NCI-H2227 treated with DMSO at 0.1 percent for 48 hours (cell line): ENCODE data around the gene IGFBP5.

ENCODE experiments used
- DNase-seq: peaks from one replicate; lab custom pipeline; 2025; lab: John Stamatoyannopoulos, UW

IGFBP5 gene

DNA sequence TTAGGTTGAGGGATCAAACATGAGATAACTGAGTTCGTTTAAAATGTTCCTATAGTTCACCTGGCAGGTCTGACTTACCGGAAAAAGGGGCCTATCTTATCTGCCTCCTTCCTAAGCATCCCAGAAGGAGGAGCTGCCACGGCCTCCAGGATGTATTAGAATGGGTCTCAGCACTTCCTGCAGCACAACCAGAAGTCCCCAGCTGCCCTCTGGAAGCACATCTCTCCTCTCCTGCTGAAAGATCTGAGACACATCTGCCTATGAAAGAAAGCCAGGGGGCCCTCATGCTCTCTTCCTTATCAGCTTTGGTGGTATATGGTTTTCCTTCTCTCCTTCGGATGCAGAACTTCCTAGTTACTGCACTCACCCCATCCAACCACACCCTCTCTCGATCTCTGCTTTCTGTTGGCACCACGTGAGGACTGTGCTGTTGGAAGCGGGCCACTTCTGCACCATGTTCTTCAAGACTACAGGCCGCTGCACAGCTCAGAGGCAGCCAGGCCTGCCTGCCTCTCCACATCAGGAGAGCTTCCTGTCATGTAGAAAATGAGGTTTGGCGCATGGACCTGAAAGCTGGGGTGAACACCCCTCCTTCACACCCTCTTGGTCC lies 6.5 kb downstream of the IGFBP5 start:
- DNase-seq, result no peak

- no peak for DNase-seq
These were observed 7.7 kb downstream of the IGFBP5 start for GRCh38 chr2:216687646-216688045.

DNA sequence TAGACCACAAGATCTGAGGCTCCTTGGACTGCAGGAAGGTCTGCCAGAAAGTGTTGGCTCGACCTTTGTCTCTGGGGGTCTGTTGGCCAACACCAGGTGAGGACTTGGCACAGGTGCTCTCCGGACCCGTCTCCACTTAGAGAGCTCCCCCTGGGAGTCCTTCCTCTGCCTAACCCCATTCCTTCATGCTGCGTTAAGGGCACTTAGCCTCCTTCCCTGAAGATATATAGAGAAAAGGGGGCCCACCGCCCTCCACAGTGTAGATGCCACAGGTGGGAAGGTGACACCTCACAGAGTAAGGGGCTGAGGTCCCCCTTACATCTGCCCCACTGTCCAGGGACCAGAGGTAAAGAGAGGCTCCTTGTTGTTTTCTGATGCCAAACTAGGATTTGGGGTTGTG lies 8.2 kb downstream of the IGFBP5 start:
- DNase-seq, result no peak

- DNase-seq, result no peak
These were observed 9.9 kb downstream of the IGFBP5 start for GRCh38 chr2:216685327-216685875.

- DNase-seq, result no peak
These were observed 11.5 kb downstream of the IGFBP5 start for GRCh38 chr2:216683846-216684245.

- DNase-seq, result no peak
These were observed 13.7 kb downstream of the IGFBP5 start for GRCh38 chr2:216681683-216682082.

- DNase-seq, result no peak
These were observed 14.3 kb downstream of the IGFBP5 start for GRCh38 chr2:216680951-216681629.

DNA sequence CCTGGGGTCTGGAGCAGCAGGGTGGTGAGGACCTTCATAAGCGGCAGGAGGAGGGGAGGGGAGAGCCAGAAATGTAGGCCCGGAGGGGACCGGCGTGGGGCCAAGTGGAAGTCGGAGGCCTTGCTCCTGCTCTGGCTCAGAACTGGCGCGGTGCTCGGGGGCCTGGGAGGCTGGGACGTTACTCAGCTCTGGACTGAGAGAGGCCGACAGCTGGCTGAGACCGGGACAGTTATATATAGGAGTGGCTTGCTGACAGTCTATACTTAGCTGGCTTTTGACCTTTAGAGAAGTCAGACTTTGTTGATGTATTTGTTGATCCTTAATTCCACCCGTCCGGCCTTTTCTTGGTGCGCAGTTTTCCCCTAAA lies 15.7 kb downstream of the IGFBP5 start:
- DNase-seq, result no peak

DNA sequence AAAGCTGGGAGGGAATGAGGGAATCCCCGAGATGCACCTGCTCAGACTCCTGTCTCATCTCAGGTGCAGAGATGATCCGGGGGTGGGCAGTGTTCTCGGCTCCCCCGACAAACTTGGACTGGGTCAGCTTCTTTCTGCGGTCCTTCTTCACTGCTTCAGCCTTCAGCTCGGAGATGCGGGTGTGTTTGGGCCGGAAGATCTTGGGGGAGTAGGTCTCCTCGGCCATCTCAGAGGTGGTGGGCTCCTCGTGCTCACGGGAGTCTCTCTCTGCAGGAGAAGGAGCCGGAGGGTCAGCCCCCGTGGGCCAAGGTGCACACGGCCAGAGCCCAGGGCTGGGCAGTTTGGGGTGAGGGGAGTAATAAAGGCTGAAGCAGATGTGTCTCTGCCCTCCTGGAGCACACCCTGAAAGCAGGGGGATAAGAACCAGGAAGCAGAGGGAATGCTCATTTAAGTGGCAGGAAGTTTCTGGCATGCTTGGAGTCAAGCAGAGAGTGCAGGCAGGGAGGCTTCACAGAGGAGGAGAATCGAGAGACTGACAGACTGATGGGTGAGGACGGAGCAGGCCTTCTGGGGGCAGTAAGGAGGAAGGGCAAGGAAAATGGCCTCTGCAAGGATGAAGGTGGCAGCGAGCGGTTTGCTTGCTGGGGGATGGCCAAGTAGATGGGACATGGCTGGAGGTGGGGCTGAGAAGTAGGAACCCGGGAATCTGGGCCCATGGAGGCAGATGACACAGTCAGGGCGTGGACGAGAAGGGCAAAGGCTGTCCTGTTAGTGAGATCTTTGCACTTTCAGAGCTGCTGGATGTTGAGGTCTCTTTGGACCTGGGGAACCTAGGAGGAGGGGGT lies 16.3 kb downstream of the IGFBP5 start:
- DNase-seq, result no peak

DNA sequence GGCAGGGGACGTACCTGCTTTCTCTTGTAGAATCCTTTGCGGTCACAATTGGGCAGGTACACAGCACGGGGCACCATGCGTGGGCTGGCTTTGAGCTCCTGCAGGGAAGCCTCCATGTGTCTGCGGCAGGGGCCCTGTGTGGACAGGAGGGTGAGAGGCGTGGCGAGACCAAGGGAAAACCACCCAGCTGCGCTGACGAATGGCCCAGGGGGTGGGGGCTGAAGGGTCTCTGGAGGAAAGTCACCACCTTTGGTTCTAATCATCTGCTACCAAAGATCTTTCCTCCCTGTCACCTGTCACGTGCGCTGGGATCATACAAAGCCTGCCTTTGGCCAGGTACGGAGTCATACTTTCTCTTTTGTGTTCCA lies 17.3 kb downstream of the IGFBP5 start:
- DNase-seq, result no peak

DNA sequence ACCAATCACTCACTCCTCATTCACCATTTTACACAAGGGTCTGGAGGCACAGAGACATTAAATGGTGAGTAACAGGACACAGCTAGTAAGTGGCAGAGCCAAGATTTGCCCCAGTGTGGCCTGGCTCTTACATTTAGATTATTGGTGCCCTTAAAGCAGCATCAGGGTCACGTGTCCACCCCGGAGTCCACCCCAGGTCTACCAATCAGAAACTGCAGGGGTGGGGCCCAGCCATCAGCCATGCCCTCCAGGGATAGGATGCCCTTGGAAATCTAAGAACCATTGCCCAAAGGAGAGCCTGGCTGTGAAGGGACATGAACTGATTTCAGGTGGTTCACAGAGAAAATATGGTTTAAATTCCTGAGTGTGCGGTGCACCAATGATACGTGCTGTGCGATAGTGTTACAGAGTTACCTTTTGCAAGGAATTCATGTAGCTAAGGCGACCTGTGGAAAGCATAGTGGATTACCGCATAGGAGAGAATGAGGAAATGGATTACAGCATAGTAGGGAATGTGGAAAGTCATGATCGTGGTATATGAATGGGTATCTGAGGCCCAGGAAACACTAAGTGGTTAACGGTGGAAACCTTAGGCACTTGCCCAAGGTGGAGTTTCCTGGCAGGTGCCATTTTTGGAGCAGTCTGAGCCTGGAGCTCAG lies 17.8 kb downstream of the IGFBP5 start:
- DNase-seq, result no peak

- no peak for DNase-seq
These were observed 18.7 kb downstream of the IGFBP5 start for GRCh38 chr2:216676630-216677029.

GRCh38 chr2:216674376-216674775 lies 21.0 kb downstream of the IGFBP5 start:
- DNase-seq, result no peak

DNA sequence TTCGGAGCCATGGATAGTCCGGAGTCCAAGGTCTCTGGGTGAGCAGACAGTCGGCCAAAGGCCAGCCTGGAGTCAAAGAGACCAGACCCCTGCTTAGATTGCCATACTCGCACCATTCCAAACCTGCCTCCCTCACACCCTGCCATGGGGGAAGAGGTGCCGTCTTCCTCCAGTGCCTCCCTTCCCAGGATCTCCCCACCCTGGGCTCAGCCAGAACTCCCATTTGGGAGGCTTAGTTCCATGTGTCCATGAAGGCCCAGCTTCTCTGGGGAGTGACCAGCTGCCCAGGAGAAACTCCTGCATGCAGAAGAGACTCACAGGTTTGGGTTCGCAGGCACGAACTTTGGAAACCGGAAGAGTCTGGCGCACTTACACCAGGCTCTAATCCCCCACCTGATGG lies 21.7 kb downstream of the IGFBP5 start:
- no peak for DNase-seq

- no peak for DNase-seq
These were observed 22.3 kb downstream of the IGFBP5 start for GRCh38 chr2:216673021-216673420.

DNA sequence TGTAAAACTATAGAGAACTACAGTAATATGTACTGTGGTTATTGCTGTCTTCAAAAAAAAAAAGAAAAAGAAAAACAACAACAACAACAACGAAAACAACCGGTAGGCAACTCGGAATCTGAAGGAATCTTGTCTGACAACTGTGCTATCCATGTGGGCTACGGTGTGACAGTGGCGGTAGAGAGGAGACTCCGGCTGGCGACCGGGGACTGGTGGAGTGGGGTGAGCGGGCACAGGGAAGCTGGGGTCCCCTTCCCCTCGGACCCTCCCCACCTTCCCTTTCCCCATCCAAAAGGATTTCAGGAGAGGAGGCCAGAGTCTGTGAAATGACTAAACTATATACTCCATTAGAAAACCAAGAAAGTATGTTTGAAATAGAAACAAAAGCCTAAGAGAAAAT lies 22.9 kb downstream of the IGFBP5 start:
- DNase-seq, result no peak

GRCh38 chr2:216671791-216672343 lies 23.5 kb downstream of the IGFBP5 start:
- no peak for DNase-seq

GRCh38 chr2:216671081-216671411 lies 24.3 kb downstream of the IGFBP5 start:
- DNase-seq, result no peak

- DNase-seq, result no peak
These were observed 24.9 kb downstream of the IGFBP5 start for GRCh38 chr2:216670266-216671080.

DNA sequence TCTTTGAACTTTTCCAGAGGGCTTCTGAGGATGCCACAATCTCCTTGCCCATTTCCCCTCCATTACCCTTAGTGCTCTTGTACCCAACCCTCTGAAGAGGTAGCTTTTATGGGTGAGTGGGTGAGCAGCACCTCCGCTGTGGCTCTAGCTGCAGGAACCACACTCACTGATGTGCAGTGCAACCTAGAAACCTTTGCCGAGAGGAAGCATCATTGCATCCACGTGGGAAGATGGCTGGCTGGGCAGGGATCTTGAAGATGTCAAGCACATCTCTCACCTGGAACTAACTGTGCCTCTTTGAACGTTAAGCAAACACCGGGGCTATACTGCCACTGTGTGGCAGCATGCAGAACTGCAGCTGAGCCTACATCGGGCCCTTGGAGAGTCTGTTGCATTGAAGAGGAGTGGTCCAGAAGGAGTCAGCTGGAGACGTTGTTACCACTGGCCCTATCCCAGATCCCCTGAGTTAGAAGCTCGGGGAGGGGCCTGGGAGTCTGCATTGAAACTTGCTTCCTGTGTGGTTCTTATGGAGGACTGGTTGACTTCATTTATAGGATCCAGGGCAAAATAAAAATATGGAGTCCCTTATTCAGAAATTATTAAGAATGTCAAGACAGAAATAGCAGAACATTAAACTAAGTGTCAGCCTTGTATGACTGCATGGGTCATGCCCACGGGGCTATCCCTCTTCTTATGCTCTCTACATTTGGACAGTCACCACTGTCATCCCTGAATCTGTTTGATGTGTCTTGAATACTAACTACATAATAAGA lies 28.7 kb downstream of the IGFBP5 start:
- peak; percentile 87 for DNase-seq

GRCh38 chr2:216665717-216666116 lies 29.6 kb downstream of the IGFBP5 start:
- DNase-seq, result peak; percentile 83
